GM12878 (cell line): ENCODE measurements around the gene ATXN2. TPM values are rescaled to one million over a fixed set of nuclear protein-coding genes. Genes with fewer than 3 reads are reported as not detected.

Source experiments
- BMI1 ChIP-seq: fragments of 450-650 bp; IDR thresholded peaks from 2 replicates; pipeline ENCODE4 v1.6.1; 2016; ENCODE audit warnings: mild to moderate bottlenecking, moderate library complexity, borderline replicate concordance
- EP300 ChIP-seq, 2 experiments: fragments of 150-350 bp in 1 of 2; IDR thresholded peaks; 2 replicates each; pipeline ENCODE4 v1.6.1; 2011 to 2012; ENCODE audit warnings: low read depth in 2 of 2, low read length in 2 of 2, borderline replicate concordance in 1 of 2, improper control_type of control experiment in 1 of 2, inconsistent platforms in 1 of 2; ENCODE audit not compliant: control insufficient read depth in 1 of 2
- KLF5 ChIP-seq: fragments of 450-650 bp; IDR thresholded peaks from 2 replicates; pipeline ENCODE4 v1.6.1; 2014; ENCODE audit warnings: mild to moderate bottlenecking; ENCODE audit not compliant: partially characterized antibody
- MTA3 ChIP-seq: IDR thresholded peaks from 2 replicates; pipeline ENCODE4 v1.6.1; 2012; ENCODE audit warnings: low read length, inconsistent platforms, borderline replicate concordance
- MXI1 ChIP-seq: fragments of 150-350 bp; IDR thresholded peaks from 2 replicates; pipeline ENCODE4 v1.6.1; 2011; ENCODE audit warnings: low read depth, mild to moderate bottlenecking, inconsistent platforms, low read length, improper control_type of control experiment
- MYC ChIP-seq: IDR thresholded peaks from 2 replicates; pipeline ENCODE4 v1.6.1; 2011; ENCODE audit warnings: mild to moderate bottlenecking, low read length, moderate library complexity, inconsistent platforms; ENCODE audit not compliant: insufficient read depth, insufficient replicate concordance, insufficient read length, severe bottlenecking
- NR2C2 ChIP-seq: IDR thresholded peaks from 2 replicates; pipeline ENCODE4 v1.6.1; 2011; ENCODE audit warnings: borderline replicate concordance, low read depth; ENCODE audit not compliant: control insufficient read depth, insufficient read length
- RB1 ChIP-seq: fragments of 450-650 bp; formaldehyde crosslinking; IDR thresholded peaks from 2 replicates; pipeline ENCODE4 v1.6.1; 2017; ENCODE audit warnings: mild to moderate bottlenecking, borderline replicate concordance
- SMAD5 ChIP-seq: IDR thresholded peaks from 2 replicates; pipeline ENCODE4 v1.6.1; 2016; ENCODE audit warnings: antibody characterized with exemption, low read depth
- SMC3 ChIP-seq: IDR thresholded peaks from 2 replicates; pipeline ENCODE4 v1.6.1; 2011; ENCODE audit warnings: low read length, improper control_type of control experiment, borderline replicate concordance
- polyA plus RNA-seq, 11 experiments: library from polyadenylated mRNA; depleted of rRNA in 4 of 11; unstranded in 6 of 11; stranded (reverse) in 5 of 11; fragments of >200 nt; fragmentation: Nextera tagmentation in 4 of 11; fragmentation: Illumina TruSeq in 1 of 11; extraction: Ambion mirVana in 4 of 11; extraction: Trizol in 1 of 11; gene quantifications; 1 replicate in 1 of 11; 2 replicates in 10 of 11; pipeline versions ENCODE4 v1.2.1 to v1.2.3, GENCODE V29; 2011 to 2016; ENCODE audit warnings: inconsistent platforms in 2 of 11, missing spikeins in 2 of 11, low read depth in 1 of 11
- total RNA-seq, 4 experiments: library from RNA; depleted of rRNA in 3 of 4; stranded (reverse); fragments of >200 nt in 3 of 4; fragmentation: Illumina TruSeq in 1 of 4; extraction: Trizol in 1 of 4; gene quantifications; 2 replicates each; pipeline versions ENCODE4 v1.2.1 to v1.2.3, GENCODE V29; 2013 to 2021
- TF ChIP-seq, protein P1 (sequence below): fragments of 450-650 bp; IDR thresholded peaks from 2 replicates; pipeline ENCODE4 v1.6.1; 2017; ENCODE audit warnings: antibody characterized with exemption, mild to moderate bottlenecking, moderate library complexity
- TF ChIP-seq, protein P2 (sequence below): fragments of 450-650 bp; IDR thresholded peaks from 2 replicates; pipeline ENCODE4 v1.6.1; 2018; ENCODE audit warnings: borderline replicate concordance, mild to moderate bottlenecking; ENCODE audit not compliant: partially characterized antibody
- TF ChIP-seq, protein P3 (sequence below): IDR thresholded peaks from 2 replicates; pipeline ENCODE4 v1.6.1; 2011; ENCODE audit warnings: borderline replicate concordance, low read depth, mild to moderate bottlenecking, moderate library complexity, mixed read lengths, low read length; ENCODE audit not compliant: insufficient read depth; ENCODE audit errors: extremely low read length
- TF ChIP-seq, protein P4 (sequence below): fragments of 450-650 bp; IDR thresholded peaks from 2 replicates; pipeline ENCODE4 v1.6.1; 2017; ENCODE audit warnings: low read depth, mild to moderate bottlenecking, moderate library complexity
- TF ChIP-seq, protein P5 (sequence below): IDR thresholded peaks from 2 replicates; pipeline ENCODE4 v1.6.1; 2011; ENCODE audit warnings: mild to moderate bottlenecking, low read depth, low read length, moderate library complexity; ENCODE audit not compliant: insufficient replicate concordance
- TF ChIP-seq, protein P6 (sequence below): fragments of 150-350 bp; IDR thresholded peaks from 2 replicates; pipeline ENCODE4 v1.6.1; 2014; ENCODE audit warnings: mild to moderate bottlenecking, low read depth, low read length
- TF ChIP-seq, protein P7 (sequence below): IDR thresholded peaks from 2 replicates; pipeline ENCODE4 v1.6.1; 2012; ENCODE audit warnings: low read depth, low read length, improper control_type of control experiment

The ATXN2 gene
- total and polyA plus RNA-seq, 10 of the 15 experiments (the other 5 are each of a cell fraction or from before 2014, with no cell fraction given): 8.8 to 31.5 (median 19.0) TPM

DNA sequence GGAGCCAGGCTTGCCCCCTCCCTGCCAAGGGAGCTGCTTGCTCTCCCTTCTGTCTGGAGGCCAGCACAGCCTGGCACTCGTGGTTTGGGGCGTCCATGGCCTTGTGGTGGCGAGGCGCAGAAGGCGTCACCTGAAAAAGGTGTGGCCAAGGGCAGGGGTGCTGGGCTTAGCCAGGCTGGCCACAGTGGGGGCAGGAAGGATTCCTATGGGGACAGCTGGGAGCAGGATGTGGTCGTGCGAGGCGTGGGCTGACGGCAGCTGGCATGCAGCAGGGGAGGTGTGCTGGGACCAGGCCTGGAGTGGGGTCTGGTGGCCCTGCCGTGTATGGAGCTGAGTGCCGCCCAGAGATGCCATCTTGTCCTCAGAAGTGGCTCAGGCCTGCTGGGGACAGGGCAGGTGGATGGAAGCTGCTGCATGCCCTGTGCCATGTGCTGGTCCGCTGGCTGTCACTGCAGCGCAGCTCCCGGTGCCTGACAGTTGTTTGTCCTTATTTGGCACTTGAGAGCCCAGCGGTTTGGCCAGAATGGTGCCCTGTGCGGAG lies 163.4 kb downstream of the ATXN2 start (continued):
- TF ChIP-seq, protein P1, sequence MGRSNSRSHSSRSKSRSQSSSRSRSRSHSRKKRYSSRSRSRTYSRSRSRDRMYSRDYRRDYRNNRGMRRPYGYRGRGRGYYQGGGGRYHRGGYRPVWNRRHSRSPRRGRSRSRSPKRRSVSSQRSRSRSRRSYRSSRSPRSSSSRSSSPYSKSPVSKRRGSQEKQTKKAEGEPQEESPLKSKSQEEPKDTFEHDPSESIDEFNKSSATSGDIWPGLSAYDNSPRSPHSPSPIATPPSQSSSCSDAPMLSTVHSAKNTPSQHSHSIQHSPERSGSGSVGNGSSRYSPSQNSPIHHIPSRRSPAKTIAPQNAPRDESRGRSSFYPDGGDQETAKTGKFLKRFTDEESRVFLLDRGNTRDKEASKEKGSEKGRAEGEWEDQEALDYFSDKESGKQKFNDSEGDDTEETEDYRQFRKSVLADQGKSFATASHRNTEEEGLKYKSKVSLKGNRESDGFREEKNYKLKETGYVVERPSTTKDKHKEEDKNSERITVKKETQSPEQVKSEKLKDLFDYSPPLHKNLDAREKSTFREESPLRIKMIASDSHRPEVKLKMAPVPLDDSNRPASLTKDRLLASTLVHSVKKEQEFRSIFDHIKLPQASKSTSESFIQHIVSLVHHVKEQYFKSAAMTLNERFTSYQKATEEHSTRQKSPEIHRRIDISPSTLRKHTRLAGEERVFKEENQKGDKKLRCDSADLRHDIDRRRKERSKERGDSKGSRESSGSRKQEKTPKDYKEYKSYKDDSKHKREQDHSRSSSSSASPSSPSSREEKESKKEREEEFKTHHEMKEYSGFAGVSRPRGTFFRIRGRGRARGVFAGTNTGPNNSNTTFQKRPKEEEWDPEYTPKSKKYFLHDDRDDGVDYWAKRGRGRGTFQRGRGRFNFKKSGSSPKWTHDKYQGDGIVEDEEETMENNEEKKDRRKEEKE: no peak
- TF ChIP-seq KLF5 (no peak), MTA3 (no peak; the same call in 1 of the 2 replicates), BMI1 (no peak), MYC (no peak), SMC3 (no peak), SMAD5 (no peak), EP300 (IDR thresholded peaks at IDR 0.05; ENCODE audit: borderline replicate concordance in 1 of 2, control insufficient read depth in 1 of 2, low read depth in 2 of 2, low read length in 2 of 2) (0 out of 4 replicates have a peak, but pooled peaks of 1 of the 2 experiments have one; percentile 19), RB1 (no peak), MXI1 (no peak), NR2C2 (no peak)
- TF ChIP-seq, protein P2, sequence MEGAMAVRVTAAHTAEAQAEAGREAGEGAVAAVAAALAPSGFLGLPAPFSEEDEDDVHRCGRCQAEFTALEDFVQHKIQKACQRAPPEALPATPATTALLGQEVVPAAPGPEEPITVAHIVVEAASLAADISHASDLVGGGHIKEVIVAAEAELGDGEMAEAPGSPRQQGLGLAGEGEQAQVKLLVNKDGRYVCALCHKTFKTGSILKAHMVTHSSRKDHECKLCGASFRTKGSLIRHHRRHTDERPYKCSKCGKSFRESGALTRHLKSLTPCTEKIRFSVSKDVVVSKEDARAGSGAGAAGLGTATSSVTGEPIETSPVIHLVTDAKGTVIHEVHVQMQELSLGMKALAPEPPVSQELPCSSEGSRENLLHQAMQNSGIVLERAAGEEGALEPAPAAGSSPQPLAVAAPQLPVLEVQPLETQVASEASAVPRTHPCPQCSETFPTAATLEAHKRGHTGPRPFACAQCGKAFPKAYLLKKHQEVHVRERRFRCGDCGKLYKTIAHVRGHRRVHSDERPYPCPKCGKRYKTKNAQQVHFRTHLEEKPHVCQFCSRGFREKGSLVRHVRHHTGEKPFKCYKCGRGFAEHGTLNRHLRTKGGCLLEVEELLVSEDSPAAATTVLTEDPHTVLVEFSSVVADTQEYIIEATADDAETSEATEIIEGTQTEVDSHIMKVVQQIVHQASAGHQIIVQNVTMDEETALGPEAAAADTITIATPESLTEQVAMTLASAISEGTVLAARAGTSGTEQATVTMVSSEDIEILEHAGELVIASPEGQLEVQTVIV: no peak
- TF ChIP-seq, protein P3, sequence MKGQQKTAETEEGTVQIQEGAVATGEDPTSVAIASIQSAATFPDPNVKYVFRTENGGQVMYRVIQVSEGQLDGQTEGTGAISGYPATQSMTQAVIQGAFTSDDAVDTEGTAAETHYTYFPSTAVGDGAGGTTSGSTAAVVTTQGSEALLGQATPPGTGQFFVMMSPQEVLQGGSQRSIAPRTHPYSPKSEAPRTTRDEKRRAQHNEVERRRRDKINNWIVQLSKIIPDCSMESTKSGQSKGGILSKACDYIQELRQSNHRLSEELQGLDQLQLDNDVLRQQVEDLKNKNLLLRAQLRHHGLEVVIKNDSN: no peak
- TF ChIP-seq, protein P4, sequence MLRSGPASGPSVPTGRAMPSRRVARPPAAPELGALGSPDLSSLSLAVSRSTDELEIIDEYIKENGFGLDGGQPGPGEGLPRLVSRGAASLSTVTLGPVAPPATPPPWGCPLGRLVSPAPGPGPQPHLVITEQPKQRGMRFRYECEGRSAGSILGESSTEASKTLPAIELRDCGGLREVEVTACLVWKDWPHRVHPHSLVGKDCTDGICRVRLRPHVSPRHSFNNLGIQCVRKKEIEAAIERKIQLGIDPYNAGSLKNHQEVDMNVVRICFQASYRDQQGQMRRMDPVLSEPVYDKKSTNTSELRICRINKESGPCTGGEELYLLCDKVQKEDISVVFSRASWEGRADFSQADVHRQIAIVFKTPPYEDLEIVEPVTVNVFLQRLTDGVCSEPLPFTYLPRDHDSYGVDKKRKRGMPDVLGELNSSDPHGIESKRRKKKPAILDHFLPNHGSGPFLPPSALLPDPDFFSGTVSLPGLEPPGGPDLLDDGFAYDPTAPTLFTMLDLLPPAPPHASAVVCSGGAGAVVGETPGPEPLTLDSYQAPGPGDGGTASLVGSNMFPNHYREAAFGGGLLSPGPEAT: no peak
- TF ChIP-seq, protein P5, sequence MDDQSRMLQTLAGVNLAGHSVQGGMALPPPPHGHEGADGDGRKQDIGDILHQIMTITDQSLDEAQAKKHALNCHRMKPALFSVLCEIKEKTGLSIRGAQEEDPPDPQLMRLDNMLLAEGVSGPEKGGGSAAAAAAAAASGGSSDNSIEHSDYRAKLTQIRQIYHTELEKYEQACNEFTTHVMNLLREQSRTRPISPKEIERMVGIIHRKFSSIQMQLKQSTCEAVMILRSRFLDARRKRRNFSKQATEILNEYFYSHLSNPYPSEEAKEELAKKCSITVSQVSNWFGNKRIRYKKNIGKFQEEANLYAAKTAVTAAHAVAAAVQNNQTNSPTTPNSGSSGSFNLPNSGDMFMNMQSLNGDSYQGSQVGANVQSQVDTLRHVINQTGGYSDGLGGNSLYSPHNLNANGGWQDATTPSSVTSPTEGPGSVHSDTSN: no peak
- TF ChIP-seq, protein P6, sequence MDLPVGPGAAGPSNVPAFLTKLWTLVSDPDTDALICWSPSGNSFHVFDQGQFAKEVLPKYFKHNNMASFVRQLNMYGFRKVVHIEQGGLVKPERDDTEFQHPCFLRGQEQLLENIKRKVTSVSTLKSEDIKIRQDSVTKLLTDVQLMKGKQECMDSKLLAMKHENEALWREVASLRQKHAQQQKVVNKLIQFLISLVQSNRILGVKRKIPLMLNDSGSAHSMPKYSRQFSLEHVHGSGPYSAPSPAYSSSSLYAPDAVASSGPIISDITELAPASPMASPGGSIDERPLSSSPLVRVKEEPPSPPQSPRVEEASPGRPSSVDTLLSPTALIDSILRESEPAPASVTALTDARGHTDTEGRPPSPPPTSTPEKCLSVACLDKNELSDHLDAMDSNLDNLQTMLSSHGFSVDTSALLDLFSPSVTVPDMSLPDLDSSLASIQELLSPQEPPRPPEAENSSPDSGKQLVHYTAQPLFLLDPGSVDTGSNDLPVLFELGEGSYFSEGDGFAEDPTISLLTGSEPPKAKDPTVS: no peak
- TF ChIP-seq, protein P7, sequence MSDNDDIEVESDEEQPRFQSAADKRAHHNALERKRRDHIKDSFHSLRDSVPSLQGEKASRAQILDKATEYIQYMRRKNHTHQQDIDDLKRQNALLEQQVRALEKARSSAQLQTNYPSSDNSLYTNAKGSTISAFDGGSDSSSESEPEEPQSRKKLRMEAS: no peak
